ENCODE data around the gene ACP3.

DNA sequence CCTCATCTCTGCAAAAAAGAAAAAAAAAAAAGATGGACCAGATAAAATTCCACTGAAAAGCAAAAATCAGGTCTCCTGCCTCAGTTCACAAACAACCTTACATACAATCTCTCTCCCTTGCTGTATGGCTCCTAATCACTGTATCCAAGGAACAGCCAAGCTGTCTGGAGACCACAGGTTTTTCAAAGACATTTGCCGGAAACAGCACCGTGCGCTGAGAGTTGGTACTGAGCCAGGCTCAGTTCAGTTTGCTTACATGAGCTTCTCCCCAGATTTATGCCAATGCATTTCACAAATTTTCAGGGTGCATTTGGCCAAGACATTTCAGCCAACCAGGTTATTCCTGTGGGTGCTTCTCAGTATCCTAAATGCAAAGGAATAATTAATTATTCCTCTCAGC lies 4.1 kb downstream of the ACP3 start:
- TF ChIP-seq, protein P1, sequence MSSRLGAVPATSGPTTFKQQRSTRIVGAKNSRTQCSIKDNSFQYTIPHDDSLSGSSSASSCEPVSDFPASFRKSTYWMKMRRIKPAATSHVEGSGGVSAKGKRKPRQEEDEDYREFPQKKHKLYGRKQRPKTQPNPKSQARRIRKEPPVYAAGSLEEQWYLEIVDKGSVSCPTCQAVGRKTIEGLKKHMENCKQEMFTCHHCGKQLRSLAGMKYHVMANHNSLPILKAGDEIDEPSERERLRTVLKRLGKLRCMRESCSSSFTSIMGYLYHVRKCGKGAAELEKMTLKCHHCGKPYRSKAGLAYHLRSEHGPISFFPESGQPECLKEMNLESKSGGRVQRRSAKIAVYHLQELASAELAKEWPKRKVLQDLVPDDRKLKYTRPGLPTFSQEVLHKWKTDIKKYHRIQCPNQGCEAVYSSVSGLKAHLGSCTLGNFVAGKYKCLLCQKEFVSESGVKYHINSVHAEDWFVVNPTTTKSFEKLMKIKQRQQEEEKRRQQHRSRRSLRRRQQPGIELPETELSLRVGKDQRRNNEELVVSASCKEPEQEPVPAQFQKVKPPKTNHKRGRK (tag; IDR thresholded peaks at IDR 0.05), result no peak
- no peak for TF ChIP-seq RAD51 (IDR thresholded peaks at IDR 0.05; ENCODE audit: borderline replicate concordance, low read depth)
- TF ChIP-seq TARDBP (IDR thresholded peaks at IDR 0.05), result no peak
- no peak for TF ChIP-seq CTCF (IDR thresholded peaks at IDR 0.05 in 2 of 3, conservative IDR thresholded peaks at IDR 0.05 in 1 of 3; ENCODE audit: insufficient read depth in 2 of 3, low read depth in 1 of 3, low read length in 3 of 3)
- no peak for TF ChIP-seq EGR1 (conservative IDR thresholded peaks at IDR 0.05)
- TF ChIP-seq, protein P2, sequence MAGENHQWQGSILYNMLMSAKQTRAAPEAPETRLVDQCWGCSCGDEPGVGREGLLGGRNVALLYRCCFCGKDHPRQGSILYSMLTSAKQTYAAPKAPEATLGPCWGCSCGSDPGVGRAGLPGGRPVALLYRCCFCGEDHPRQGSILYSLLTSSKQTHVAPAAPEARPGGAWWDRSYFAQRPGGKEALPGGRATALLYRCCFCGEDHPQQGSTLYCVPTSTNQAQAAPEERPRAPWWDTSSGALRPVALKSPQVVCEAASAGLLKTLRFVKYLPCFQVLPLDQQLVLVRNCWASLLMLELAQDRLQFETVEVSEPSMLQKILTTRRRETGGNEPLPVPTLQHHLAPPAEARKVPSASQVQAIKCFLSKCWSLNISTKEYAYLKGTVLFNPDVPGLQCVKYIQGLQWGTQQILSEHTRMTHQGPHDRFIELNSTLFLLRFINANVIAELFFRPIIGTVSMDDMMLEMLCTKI (IDR thresholded peaks at IDR 0.05; ENCODE audit: partially characterized antibody), result no peak
- no peak for TF ChIP-seq ZNF263 (CRISPR knock-in tag; IDR thresholded peaks at IDR 0.05; ENCODE audit: borderline replicate concordance)
- TF ChIP-seq CBFA2T3 (IDR thresholded peaks at IDR 0.05), result no peak
- no peak for TF ChIP-seq SOX6 (IDR thresholded peaks at IDR 0.05)
- no peak for TF ChIP-seq SPI1 (IDR thresholded peaks at IDR 0.05; ENCODE audit: borderline replicate concordance, low read depth, low read length)
- TF ChIP-seq AFF4 (CRISPR knock-in tag; IDR thresholded peaks at IDR 0.05), result no peak

Measured in K562 (cell line).